GM19035 (cell line): Measurements from ENCODE around the gene MTREX.

Experiments
- ATAC-seq: cut with Tn5 transposase; IDR thresholded peaks from one replicate; pipeline ENCODE4 v1.9.1; 2021; ENCODE audit not compliant: unreplicated experiment

MTREX gene

DNA sequence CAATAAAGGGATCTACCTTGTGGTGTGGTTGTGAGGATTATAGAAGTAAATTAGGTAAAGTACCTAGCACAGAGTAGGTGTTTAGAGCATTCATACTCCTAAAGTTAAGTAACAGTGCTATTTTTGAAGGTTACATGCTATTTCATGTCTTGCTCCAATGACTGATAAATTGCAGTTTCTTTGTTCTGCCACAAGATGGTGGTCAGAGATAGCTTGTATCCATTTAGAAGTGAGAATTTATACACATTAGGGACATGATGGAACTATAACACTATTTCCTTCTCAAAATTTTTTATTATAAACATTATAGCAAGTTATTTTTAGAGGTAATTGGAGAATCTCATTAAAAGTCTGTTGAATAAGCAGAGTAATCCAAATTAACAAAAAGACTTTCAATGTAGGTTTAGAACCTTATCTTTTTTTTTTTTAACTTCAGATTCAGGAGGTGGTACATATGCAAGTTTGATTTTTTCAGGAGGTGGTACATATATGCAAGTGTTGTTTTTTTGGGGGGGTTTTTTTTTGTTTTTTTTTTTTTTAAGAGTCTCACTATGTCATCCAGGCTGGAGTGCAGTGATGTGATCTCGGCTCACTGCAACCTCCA is 17.1 kb downstream of the MTREX start:
- ATAC-seq: peak; percentile 64

- ATAC-seq: no peak
Observed at GRCh38 chr5:55325621-55326020, 17.8 kb downstream of the MTREX start.

GRCh38 chr5:55327281-55327680 is 19.5 kb downstream of the MTREX start:
- no peak for ATAC-seq

- ATAC-seq: no peak
Observed at GRCh38 chr5:55331321-55331720, 23.5 kb downstream of the MTREX start.

GRCh38 chr5:55333017-55333416 is 25.2 kb downstream of the MTREX start:
- no peak for ATAC-seq

- no peak for ATAC-seq
Observed at GRCh38 chr5:55333811-55334210, 26.0 kb downstream of the MTREX start.

DNA sequence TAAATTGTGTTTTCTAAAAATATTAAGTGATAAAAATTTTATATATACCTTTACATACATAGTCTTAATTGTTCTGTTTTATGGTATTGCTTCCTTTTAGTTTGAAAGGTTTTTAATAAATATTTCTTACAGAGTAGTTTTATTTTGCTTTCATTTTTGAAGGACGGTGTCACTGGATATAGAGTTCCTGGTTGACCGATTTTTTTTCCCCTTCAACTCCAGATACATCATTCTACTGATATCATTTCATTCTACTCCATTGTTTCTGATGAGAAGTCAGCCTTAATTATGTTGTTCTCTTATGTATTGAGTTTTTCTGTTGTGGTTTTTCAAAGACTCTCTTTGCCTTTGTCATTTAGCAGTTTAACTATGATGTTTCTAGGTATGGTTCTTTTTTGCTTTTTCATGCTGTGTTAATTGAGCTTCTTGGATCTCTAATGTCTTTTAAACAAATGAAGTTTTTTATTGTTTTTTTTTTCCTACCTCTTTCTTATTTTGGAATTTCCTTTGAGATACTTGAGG is 30.4 kb downstream of the MTREX start:
- ATAC-seq: no peak

- peak; percentile 80 for ATAC-seq
Observed at GRCh38 chr5:55338810-55339243, 31.0 kb downstream of the MTREX start.

DNA sequence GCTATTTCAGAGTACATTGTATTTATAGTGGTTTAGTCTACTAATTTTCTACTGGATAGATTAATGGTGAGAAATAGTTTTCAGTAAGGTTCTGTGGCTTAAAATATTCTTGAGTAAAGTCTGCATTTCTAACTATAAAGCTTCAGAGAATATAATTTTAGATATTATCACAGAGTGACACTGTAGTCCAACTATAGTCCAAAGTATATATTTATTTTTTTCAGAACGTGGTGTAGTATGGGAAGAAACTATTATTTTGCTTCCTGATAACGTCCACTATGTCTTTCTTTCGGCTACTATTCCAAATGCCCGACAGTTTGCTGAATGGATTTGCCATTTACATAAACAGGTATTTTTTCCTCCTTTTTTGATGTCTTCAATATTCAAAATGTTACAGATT is 35.3 kb downstream of the MTREX start:
- ATAC-seq: no peak

DNA sequence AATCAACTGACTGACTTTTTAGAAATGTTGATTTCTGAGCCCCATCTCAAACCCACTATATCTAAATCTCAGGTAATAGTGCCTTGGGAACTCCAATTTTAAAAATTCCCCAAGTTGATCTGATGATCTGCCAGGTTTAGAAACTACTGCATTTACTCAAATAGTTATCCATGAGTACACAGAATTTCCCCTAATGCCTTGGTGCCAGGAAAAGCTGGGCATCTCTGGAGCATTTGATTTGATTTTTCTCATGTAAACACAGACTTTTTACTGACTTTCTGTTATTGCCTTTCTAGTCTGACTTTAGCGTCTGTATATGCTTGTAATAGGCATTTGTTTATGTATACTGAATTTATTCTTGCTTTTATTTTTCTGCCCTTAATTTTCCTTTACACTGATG is 35.8 kb downstream of the MTREX start:
- ATAC-seq: no peak

DNA sequence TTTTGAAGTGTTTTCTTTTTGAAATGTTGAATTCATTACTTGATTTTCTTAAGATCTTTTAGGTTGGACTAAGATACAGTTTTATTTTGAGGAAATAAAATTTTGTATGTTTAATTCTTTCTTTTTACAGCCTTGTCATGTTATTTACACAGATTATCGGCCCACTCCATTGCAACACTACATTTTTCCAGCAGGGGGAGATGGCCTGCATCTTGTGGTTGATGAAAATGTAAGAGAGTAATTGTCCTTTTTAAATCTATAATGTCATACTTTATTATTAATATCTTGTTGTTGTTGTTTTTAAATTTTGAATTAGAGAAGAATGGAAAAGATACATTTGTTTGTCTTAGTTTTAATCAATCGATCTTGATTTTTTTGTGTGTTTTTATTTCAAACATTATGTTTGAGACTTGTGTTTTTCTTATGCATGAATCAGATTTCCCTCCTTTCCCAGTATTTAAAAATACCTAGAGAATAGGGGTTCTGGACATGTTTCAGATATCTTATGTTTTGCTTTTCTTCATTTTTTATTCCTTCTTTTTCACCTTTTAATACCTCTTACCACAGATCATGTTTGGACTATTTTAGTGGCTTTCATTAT is 36.7 kb downstream of the MTREX start:
- ATAC-seq: no peak

GRCh38 chr5:55345327-55345726 is 37.5 kb downstream of the MTREX start:
- no peak for ATAC-seq

DNA sequence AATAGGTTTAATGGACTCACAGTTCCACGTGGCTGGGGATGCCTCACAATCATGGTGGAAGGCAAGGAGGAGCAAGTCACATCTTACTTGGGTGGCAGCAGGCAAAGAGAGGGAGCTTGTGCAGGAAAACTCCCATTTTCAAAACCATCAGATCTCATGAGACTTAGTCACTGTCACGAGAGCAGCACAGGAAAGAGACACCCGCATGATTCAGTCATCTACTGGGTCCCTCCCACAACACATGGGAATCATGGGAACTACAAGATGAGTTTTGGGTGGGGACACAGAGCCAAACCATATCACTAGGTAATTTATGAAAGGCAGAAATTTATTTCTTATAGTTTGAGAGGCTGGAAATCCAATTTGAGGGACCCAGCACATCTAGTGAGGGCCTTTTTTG is 40.0 kb downstream of the MTREX start:
- ATAC-seq: no peak

DNA sequence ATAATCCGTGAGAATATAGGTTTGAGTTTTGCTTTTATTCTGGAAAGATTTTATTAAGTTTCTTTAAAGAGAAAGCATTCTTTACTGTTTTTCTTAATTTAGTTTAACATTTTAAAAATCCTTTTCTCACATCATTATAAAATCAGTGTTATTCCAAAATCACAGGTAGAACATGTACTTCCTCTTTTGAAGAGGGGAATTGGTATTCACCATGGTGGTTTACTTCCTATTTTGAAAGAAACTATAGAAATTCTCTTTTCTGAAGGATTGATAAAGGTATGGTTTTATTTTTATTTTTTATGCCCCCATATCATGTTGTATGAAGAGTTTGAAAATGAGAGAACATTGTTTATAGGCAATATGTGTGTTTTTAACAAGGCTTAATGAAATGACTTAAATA is 43.0 kb downstream of the MTREX start:
- no peak for ATAC-seq

- ATAC-seq: no peak
Observed at GRCh38 chr5:55356896-55357295, 49.1 kb downstream of the MTREX start.

GRCh38 chr5:55360190-55360589 is 52.4 kb downstream of the MTREX start:
- ATAC-seq: no peak

DNA sequence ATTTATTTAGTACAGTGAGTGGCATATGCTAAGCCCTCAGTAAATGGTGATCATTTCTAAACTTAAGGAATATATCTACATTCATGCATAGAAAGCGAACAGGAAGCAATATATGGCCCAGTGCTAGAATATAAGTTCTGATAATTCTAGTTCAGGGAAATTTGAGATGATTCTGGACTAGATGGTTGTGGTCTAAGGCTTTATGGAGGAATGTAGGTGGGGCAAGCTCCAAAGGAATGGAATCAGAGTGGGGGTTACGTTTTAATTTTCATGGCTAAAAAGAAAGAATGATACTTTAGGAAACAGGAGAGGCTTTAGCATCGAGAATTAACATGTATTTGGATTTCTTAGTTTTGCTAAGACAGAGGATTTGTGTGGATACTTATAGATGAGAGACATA is 56.1 kb downstream of the MTREX start:
- ATAC-seq: no peak

GRCh38 chr5:55364537-55365055 is 56.8 kb downstream of the MTREX start:
- peak; percentile 94 for ATAC-seq

DNA sequence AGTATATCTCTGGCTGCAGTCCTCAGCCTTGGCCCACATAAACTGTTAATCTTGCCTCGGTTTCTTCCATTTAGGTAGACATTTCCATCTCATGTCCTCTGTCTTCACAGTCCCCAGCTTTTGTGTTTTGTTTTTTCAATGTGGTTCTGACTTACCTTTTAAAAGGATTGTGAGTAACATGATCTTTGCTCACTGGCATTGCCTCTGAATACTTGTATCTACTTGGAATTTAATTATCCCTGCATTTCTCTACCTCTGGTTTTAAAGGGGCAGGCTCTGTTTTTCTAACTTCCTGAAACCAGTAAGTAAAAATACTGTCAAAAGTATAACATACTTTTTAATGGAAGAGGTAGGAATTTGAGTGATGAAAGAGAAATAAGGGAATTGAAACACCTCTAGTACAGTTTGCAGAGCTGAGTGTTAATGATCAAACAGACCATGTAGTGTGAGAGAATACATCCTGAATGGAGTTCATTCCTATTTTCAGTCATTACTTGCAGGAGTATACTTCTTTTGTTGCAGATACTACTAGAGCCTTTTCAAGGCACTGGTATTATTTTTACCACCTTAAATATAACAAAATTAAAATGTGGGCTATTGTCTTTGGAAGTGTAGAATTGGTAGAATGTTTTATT is 62.6 kb downstream of the MTREX start:
- ATAC-seq: no peak

DNA sequence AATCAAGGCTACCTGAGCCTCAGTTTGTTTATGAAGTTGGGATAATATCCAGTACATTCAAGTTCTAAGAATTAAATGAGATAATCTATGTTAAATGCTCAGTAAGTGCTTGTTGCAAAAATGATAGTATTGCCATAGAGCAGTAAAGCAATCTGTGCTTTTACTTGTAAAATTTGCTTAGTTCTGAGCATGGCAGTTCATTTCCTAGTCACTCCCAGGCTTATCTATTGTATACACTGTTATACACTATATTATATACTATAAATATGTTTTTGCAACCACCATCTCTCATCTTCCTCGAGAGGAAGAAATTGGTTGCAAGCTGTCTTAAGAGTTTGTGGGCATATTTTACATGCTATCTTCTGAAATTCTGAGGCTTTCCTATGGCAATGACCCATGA is 63.4 kb downstream of the MTREX start:
- ATAC-seq: no peak

GRCh38 chr5:55372130-55372925 is 64.5 kb downstream of the MTREX start:
- no peak for ATAC-seq
